KOPT-K1 (cell line): ENCODE measurements around the gene ZNHIT6.

Source experiments
- H3K27ac ChIP-seq: fragments of 200-600 bp; sonication (generic); 2 replicates; pipeline ENCODE4 v1.5.1; 2016; ENCODE audit warnings: antibody characterized with exemption, mild to moderate bottlenecking, low read depth, low read length; ENCODE audit not compliant: poor library complexity, severe bottlenecking
- H3K36me3 ChIP-seq: fragments of 200-600 bp; sonication (generic); 2 replicates; pipeline ENCODE4 v1.5.1; 2017; ENCODE audit warnings: antibody characterized with exemption, mild to moderate bottlenecking, low read length, moderate library complexity; ENCODE audit not compliant: insufficient read depth
- H3K9me3 ChIP-seq: fragments of 200-600 bp; sonication (generic); 2 replicates; pipeline ENCODE4 v1.5.1; 2017; ENCODE audit warnings: antibody characterized with exemption, low read length, mild to moderate bottlenecking; ENCODE audit not compliant: insufficient read depth, poor library complexity, severe bottlenecking

The ZNHIT6 gene

DNA sequence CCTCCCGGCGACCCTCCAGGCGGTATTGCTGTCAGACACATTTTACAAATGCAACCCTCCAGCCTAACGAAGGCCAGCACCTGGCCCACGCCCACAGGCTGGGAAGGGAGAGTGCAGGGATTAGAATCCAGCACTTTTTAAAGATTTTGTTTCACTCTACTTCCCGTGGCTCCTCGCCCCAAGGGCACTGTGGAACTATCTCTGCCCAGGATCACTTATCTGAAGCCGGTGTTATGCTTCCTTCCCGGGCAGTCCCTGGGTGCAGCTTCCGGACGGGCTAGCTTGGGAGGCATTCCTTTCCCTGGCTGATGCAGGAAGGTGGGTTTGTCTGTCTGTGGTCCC, 91.9 kb downstream of the ZNHIT6 start:
- Histone ChIP-seq H3K36me3 (no peaks in the 10 kb centered on the region), H3K27ac (no peak overlapping the region), H3K9me3 (peaks cover 7% of the 10 kb centered on the region)

DNA sequence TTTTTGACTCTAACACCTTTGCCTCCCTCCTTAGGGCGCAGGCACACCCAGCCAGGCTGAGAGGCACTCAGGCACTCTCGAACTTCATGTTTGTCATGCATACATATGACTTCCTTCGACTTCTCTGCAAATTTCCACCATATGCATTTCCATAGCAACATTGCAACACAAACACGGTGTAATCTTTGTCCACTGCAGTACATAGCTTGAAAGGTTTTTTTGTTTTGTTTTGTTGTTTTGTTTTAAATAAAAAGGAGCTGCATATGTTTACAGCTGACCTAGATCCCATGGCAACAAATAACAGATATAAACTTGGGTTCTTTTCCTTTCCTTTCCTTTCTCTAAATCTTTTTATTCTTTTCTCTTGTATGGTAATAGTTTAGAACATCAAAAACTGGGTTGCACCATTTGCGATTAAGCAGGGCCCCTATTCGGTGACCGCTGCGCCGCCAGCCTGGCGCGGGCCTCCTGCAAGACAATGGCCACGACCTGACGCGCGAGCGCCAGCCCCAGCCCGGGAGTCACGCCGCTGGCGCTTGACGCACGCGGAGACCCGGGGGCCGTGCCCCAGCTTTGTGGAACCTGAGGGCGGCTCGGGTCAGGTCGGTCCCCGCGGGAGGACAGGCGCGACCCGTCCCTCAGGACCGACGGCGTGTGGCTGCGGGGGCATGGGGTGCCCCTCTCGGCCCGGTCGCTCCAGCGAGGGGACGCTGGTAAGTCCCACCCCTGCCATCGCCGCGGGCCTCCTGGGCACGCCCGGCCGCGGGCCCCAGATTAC, 92.5 kb downstream of the ZNHIT6 start:
- Histone ChIP-seq H3K36me3 (no peaks in the 10 kb centered on the region), H3K9me3 (peaks cover 3% of the 10 kb centered on the region), H3K27ac (no peak overlapping the region)

DNA sequence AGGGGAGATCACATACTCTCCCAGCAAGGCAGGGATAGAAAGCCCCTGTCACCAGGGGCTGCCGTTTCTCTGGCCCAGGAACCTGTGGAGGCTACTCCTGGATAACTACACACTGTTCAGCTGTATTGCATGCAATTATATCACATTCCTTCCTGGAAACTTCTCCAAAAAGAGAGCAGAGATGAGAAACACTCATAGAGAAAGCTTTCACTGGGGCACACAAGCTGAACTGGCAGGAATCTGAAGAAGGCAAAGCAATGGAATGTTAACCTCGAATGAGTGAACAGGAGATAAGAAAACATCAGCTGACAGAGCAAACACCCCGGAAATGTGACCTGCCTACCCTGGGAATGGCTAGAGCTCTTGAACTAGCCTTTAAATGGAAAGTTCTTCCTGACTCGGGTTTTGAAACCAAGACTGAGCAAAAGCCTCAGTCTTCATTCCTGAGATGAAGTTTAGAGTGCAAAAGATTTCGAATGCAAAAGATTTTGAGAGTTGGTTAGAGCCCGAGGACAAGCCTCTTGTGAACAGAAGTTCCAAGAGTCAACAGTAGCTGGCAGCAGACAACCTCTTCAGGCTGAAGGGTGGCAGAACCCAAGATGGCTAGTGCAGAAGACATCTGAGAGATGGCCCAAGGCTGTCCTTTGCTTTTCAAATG, 95.4 kb downstream of the ZNHIT6 start:
- Histone ChIP-seq H3K36me3 (no peaks in the 10 kb centered on the region), H3K9me3 (no peaks in the 10 kb centered on the region), H3K27ac (no peak overlapping the region)

DNA sequence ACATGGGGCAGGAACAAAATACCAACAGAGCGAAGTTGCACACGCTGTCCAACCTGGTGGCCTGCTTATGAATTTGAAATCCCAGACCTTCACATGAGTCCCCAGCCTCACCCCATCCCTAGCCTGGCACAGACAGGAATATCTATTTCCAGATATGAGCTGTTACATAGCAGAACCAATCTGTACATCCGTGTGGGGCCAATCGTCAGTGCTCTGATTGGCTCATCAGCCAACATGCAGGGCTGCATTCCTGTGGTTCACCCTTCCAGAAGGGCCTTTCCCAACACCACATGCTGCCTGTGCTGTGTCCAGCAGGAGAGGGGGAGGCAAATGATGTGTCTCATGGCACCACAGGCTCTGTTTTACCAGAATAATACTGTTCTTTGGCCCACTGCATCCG, 96.4 kb downstream of the ZNHIT6 start:
- Histone ChIP-seq H3K9me3 (no peaks in the 10 kb centered on the region), H3K27ac (no peak overlapping the region), H3K36me3 (no peaks in the 10 kb centered on the region)

DNA sequence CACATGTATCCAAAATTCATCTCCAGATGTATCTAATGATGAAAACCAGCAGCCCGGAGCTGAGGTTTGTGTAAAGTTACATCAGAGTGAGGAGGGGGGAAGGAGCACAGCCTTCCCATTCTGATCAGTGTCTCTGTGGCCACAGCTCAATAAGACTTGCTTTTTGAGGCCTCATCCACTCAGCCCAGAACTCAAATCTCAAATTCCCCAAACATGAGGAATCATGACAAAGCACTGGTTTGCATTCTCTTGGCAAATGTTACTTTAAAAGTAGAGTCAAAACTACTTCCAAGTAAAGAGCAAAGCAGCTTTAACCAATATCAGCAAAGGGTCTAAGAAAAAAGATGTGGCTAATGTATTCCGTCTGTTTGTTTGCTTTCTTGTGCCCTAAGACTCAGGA, 96.8 kb downstream of the ZNHIT6 start:
- Histone ChIP-seq H3K27ac (no peak overlapping the region), H3K9me3 (no peaks in the 10 kb centered on the region)

DNA sequence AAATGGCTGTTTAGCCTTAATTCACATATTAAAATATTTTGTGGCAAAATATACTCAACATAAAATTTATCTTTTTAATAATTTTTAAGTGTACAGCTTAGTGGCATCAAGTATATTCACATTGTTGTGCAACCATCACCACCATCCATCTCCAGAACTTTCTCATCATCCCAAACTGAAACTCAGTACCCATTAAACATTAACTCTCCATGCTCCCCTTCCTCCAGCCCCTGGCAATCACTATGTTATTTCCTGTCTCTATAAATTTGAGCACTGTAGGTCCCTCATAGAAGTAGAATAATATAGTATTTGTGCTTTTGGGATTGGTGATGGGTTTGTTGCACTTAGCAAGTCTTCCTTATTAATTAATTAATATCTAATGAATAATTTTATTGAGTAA, 98.3 kb downstream of the ZNHIT6 start:
- Histone ChIP-seq H3K27ac (no peak overlapping the region), H3K36me3 (no peaks in the 10 kb centered on the region), H3K9me3 (no peaks in the 10 kb centered on the region)

More for the DNA sequence above, 96.8 kb downstream of the ZNHIT6 start:
- no peaks in the 10 kb centered on the region for H3K36me3 ChIP-seq

DNA sequence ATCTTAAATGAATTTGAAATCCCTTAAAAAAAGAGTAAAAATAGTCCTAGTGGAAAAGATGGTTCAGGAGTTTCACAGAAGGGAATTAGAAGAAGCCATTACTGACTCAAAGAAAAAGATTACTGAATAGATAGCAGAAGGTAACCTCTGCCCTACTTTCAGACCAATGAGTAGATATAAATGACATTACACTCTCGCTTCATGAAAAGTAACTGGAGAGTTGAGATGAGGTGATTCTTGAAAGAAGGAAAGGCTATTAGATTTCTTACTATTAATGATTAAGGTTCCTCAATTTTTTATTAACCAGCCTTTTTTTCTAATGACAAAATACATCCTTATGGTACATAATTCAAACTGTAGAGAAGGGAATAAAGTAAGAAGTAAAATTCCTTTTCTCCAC, 99.4 kb downstream of the ZNHIT6 start:
- Histone ChIP-seq H3K27ac (no peak overlapping the region), H3K36me3 (no peaks in the 10 kb centered on the region), H3K9me3 (no peaks in the 10 kb centered on the region)

DNA sequence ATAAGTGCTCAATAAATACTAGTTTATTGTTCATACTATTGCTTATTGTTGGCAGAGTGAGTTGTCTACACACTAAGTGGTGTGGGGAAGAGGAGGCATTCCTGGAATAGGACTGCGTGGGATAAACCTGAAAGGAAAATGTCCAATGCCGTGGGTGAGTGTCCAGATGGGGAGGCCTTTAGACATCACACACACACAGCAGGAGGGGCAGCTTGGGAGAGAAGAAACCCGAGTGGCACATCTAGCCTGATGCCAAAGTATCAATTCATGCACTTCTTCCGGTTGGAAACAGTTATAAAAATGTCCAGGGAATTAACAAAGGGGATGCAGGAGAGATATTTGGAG, 100.3 kb downstream of the ZNHIT6 start:
- Histone ChIP-seq H3K9me3 (no peaks in the 10 kb centered on the region), H3K36me3 (no peaks in the 10 kb centered on the region), H3K27ac (no peak overlapping the region)

DNA sequence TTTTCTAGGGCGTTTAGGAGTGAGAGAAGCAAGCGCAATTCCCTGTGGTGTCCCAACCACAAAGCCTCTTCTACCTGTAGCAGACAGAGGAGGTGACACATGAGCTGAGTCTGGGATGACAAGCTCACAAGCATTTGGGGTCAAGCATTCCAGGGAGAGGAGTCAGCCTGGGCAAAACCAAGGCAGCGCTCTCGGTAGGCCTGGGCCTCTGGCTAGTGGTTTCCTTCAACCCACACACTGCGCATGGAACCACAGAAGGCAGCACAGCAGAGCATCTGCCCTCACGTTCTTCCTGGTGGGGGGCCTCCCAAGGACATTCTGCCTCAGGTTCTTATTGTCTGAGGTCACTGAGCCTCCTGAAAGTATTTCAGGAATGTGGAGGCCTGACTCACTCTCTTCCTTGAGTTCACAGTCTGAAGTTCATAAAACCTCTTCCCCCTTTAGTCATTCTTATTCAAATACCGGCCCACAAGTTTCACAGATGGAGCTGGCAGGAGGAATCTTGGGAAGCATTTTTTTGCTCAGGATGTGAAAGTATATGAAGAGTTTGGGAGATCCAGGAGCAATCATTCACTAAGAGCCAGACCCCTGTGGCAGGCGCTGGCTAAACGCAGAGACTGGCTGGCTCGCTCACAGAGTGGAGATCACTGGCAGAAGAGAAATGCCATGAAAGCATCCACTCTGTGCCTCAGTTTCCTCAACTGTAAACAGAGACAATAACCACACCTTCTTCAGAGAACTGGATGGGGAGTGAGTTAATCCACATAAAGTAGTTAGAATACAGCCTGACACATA, 100.9 kb downstream of the ZNHIT6 start:
- no peak overlapping the region for H3K27ac ChIP-seq
- no peaks in the 10 kb centered on the region for H3K36me3 ChIP-seq
- H3K9me3 ChIP-seq, result no peaks in the 10 kb centered on the region

DNA sequence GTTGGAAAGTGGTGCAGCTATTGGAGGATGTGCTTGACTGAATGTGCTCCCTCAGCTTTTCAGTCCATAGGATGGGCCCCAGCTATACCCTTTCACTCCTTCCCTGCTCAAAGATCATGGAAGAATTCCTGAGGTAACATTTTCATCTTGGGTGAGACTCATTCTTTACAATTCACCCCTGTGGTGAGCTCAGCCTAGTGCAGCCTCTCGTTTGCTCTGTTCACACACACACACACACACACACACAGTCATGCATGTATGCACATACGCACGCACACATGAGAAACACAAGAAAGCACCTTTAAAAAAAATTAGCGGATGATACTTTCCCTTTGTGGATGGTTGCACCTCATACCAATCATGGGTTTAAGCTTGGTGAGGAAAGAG, 101.8 kb downstream of the ZNHIT6 start:
- H3K9me3 ChIP-seq, result no peaks in the 10 kb centered on the region
- no peaks in the 10 kb centered on the region for H3K36me3 ChIP-seq
- H3K27ac ChIP-seq, result no peak overlapping the region

DNA sequence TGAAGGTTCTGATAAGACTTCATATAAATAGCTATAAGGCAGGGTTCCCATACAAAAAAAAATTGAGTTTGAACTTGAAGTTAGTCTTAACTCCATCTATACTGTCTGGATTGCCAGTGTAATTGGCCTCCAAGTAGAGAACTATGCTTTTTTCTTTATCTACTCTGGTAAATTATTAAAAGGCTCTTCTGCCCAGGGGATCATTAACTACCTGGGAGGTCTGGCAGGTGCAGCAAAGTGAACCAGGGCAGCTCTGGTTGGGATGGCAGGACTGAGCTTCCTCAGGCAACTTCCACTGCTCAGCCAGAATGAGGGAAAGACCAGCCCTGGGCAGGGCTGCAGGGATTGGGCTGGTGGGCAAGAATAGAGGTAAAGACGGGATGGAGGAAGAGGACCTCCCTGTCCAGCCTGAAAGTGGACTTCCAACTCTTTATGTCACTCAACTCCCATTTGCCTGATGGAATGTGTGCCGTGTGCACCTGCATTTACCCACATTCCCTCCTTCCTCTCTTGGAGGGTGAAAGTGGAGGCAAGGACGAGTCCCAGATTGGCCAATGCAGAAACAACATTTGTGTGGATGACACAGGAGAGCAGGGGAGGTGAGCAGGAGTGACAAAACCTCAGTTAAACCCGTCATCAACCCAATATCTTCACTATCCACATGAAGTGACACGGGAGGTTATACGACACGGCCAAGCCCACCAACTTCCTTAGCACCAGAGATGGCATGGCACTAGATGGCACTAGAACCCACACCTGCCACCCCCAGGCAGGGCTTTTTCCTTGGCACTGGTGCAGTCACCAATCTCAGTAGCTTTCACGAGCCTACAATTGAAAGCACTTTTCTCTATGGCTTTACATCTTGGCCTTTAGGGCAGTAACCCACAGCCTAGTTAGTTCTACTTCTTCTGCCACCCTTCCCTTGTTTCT, 102.5 kb downstream of the ZNHIT6 start:
- H3K36me3 ChIP-seq, result no peaks in the 10 kb centered on the region
- H3K27ac ChIP-seq, result no peak overlapping the region
- no peaks in the 10 kb centered on the region for H3K9me3 ChIP-seq

DNA sequence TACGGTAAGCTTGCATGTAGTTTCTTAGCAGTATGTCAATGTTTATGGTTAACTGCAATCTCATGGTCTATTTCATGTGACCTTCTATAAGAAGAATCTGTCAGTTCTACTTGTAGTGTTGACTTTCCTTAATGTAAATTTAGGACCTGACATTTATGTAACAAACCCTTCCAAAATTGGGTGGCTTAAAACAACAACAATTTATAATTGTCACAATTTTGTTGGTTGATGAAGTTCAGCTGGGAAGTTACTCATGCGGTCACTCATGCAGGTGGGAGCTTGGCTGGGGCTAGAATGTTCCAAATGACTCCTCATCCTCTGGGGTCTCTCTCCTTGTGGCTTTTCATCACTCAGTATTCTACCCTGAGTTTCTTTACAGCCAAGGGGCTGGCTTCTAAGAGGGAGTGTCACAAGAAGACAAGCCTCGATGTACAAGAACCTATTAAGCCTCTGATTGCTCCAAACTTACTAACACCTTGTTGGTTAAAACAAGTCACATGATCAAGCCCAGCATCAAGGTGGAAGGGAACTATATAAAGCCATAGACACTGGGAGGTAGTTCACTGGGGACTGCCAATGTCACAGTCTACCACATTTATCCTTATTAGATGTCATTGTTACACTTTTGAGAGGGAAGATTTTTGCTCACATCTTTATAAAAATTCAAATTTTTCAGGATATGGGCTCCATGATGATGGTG, 103.8 kb downstream of the ZNHIT6 start:
- Histone ChIP-seq H3K9me3 (no peaks in the 10 kb centered on the region), H3K27ac (no peak overlapping the region), H3K36me3 (no peaks in the 10 kb centered on the region)

DNA sequence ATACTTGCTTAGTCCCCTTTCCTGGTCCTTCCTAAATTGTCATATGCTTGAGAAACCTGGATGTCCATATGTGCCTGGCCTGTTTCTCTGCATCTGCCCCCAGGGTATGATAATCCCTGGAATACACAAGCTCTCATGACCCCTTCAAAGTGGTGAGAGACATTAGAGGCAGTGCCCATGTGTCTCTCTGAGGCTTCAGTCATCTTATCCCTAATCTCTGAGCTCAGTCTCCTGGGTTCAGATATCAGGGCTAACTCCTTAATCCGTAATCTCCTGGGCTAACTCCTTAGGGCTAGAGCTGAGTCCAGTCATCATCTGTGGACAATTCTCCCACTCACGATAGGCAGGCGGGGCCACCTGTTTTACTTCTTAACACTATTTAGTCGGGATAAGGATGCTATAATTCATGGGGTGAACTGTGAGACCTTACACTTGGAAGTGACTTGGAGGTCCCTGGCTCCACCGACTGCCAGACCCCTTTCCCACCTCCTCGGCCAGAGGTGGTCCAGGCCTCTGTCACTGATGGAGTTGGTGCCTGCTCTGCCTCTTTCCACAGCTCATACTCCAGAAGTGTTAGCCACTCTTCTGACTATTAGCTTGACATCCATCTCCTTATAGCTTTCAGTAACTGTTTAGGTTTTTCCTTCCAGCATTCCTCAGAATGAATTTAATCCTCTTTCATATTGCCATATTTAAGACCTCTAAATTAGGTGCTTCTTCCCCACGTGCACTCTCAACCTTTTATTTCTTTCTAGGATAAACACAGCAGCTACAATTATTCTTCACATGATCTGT, 105.0 kb downstream of the ZNHIT6 start:
- Histone ChIP-seq H3K36me3 (no peaks in the 10 kb centered on the region), H3K9me3 (no peaks in the 10 kb centered on the region), H3K27ac (no peak overlapping the region)

DNA sequence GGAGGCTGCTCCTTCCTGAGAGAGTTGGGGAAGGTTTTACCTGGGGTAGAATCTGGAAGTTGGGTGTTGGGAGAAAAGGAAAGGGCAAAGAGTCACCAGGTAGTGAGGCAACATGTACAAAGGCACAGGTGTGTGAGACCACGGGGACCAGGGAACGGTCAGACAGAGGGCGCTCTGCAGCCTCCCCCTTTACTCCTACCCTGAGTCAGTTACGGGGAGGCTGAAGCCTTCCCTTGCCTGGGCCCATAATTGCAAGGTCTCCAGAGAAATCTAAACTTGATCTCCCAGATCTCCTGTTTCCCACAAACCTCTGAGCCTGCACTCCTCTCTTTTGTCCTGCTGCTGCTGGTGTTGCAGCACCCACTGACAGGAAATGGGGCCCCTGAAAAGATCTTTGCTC, 105.7 kb downstream of the ZNHIT6 start:
- no peak overlapping the region for H3K27ac ChIP-seq
- no peaks in the 10 kb centered on the region for H3K36me3 ChIP-seq

More for the DNA sequence above, 105.7 kb downstream of the ZNHIT6 start:
- H3K9me3 ChIP-seq, result no peaks in the 10 kb centered on the region
